SK-N-SH treated with all-trans-retinoic acid at 6 μM for 48 hours (cell line): Measurements from ENCODE around the gene COX19.

Experiments used
- ARNTL ChIP-seq: fragments of 450-650 bp; formaldehyde crosslinking; IDR thresholded peaks from 2 replicates; pipeline ENCODE4 v1.5.0; 2020; ENCODE audit warnings: low read depth, mild to moderate bottlenecking, moderate library complexity, borderline replicate concordance
- BACH2 ChIP-seq: fragments of 250-450 bp; sonication (Bioruptor Pico); IDR thresholded peaks from 2 replicates; pipeline ENCODE4 v1.9.0; 2021; ENCODE audit warnings: mild to moderate bottlenecking, borderline replicate concordance
- CSDC2 ChIP-seq: fragments of 250-450 bp; sonication (Bioruptor Pico); IDR thresholded peaks from 2 replicates; pipeline ENCODE4 v1.5.0; 2020; ENCODE audit warnings: mild to moderate bottlenecking, moderate library complexity
- RARB ChIP-seq: fragments of 250-450 bp; sonication (Bioruptor Pico); IDR thresholded peaks from 2 replicates; pipeline ENCODE4 v1.8.0; 2021; ENCODE audit warnings: mild to moderate bottlenecking, moderate library complexity
- SNAI2 ChIP-seq: fragments of 250-450 bp; sonication (Bioruptor Pico); IDR thresholded peaks from 2 replicates; pipeline ENCODE4 v1.5.0; 2020; ENCODE audit warnings: mild to moderate bottlenecking, moderate library complexity
- ZFP3 ChIP-seq: fragments of 250-450 bp; sonication (Bioruptor Pico); IDR thresholded peaks from 2 replicates; pipeline ENCODE4 v1.5.0; 2020; ENCODE audit warnings: mild to moderate bottlenecking, moderate library complexity

GRCh38 chr7:953547-954327, 21.6 kb downstream of the COX19 start:
- no peak for TF ChIP-seq CSDC2
- TF ChIP-seq SNAI2 (CRISPR knock-in tag), result no peak
- TF ChIP-seq BACH2 (CRISPR knock-in tag), result no peak
- TF ChIP-seq ZFP3 (CRISPR knock-in tag), result no peak
- no peak for TF ChIP-seq RARB (CRISPR knock-in tag)
- TF ChIP-seq ARNTL (CRISPR knock-in tag), result no peak
